K562 (cell line): ENCODE measurements around the gene RCBTB1. TPM values are rescaled to one million over a fixed set of nuclear protein-coding genes. Genes with fewer than 3 reads are reported as not detected.

Experiments
- ATAC-seq: fragments of 200-7000 bp; cut with Tn5 transposase; 3 replicates; pipeline ENCODE4 v1.9.1; 2020; ENCODE audit warnings: moderate library complexity
- BruUV-seq: library from RNA; stranded (reverse); fragments of 400-500 nt; replicated peaks from 2 replicates; lab custom pipeline; 2021; lab: Mats Ljungman, UMichigan
- CTCF ChIA-PET: fragments of 300-600 bp; formaldehyde crosslinking; extraction: SDS; loops from one replicate; lab custom pipeline; 2021; ENCODE audit warnings: low intra/inter-chr PET ratio; lab: Yijun Ruan, JAX
- POLR2A ChIA-PET: fragments of 300-600, 350-650 bp; sonication (Branson Sonifier 250); formaldehyde crosslinking; extraction: SDS; loops from one replicate; lab custom pipeline; 2021; ENCODE audit warnings: antibody characterized with exemption, inconsistent platforms; lab: Yijun Ruan, JAX
- DNase-seq, 4 experiments: peaks; one replicate each; pipeline versions ENCODE4 v3.0.0 to v3.0.0-alpha.2; 2011 to 2018; ENCODE audit warnings: low spot score in 3 of 4, mixed read lengths in 3 of 4; ENCODE audit errors: extremely low read depth in 1 of 4
- FAIRE-seq: peaks from 2 replicates; lab custom pipeline; 2011; peaks lifted over from hg19 to GRCh38; lab: Jason Lieb, UNC
- H2AFZ ChIP-seq: 2 replicates; pipeline ENCODE4 v1.6.0; 2011; ENCODE audit warnings: low read depth, low read length, control low read depth, inconsistent platforms
- H3K27ac ChIP-seq: fragments of 200-600 bp; 3 replicates; pipeline ENCODE4 v1.8.0; 2011; ENCODE audit warnings: low read depth, mild to moderate bottlenecking, control low read depth, inconsistent platforms, low read length, moderate library complexity, mixed read lengths; ENCODE audit errors: extremely low read depth
- H3K27me3 ChIP-seq, 2 experiments: fragments of 300-600 bp in 1 of 2; 2 replicates in 1 of 2; 3 replicates in 1 of 2; pipeline versions ENCODE4 v1.6.0 to v1.8.0; 2011; ENCODE audit warnings: inconsistent platforms in 2 of 2, low read length in 2 of 2, mild to moderate bottlenecking in 1 of 2, mixed read lengths in 1 of 2, moderate library complexity in 1 of 2; ENCODE audit not compliant: control insufficient read depth in 2 of 2, insufficient read depth in 2 of 2
- H3K36me3 ChIP-seq: fragments of 300-600 bp; 3 replicates; pipeline ENCODE4 v1.8.0; 2011; ENCODE audit warnings: mild to moderate bottlenecking, low read length, inconsistent platforms; ENCODE audit not compliant: control insufficient read depth, insufficient read depth
- H3K4me1 ChIP-seq, 2 experiments: fragments of 200-600 bp in 1 of 2; replicated peaks in 1 of 2; 2 replicates in 1 of 2; 3 replicates in 1 of 2; pipeline versions ENCODE4 v1.5.1 to v1.8.0; 2011; ENCODE audit warnings: inconsistent platforms in 2 of 2, low read length in 2 of 2, mild to moderate bottlenecking in 1 of 2, mixed read lengths in 1 of 2, moderate library complexity in 1 of 2; ENCODE audit not compliant: control insufficient read depth in 2 of 2, insufficient read depth in 2 of 2
- H3K4me2 ChIP-seq: 2 replicates; pipeline ENCODE4 v1.6.1; 2011; ENCODE audit warnings: low read length, control low read depth, inconsistent platforms, mixed read lengths; ENCODE audit not compliant: insufficient read depth
- H3K4me3 ChIP-seq: fragments of 200-600 bp; sonication (generic), shearing (Covaris generic); 2 replicates; pipeline ENCODE4 v1.5.1; 2016; ENCODE audit warnings: control low read depth, inconsistent platforms
- H3K79me2 ChIP-seq: fragments of 200-600 bp; 3 replicates; pipeline ENCODE4 v1.8.0; 2011; ENCODE audit warnings: low read length, inconsistent platforms; ENCODE audit not compliant: control insufficient read depth, insufficient read depth
- H3K9ac ChIP-seq, 2 experiments: 2 replicates each; pipeline versions ENCODE4 v1.6.0 to v1.6.1; 2011; ENCODE audit warnings: low read depth in 2 of 2, low read length in 2 of 2, control low read depth in 1 of 2, inconsistent platforms in 1 of 2, mild to moderate bottlenecking in 1 of 2, mixed read lengths in 1 of 2; ENCODE audit not compliant: insufficient read depth in 1 of 2
- H3K9me1 ChIP-seq: one replicate; pipeline ENCODE4 v1.6.0; 2011; ENCODE audit warnings: inconsistent platforms, mild to moderate bottlenecking, low read length, moderate library complexity; ENCODE audit not compliant: control insufficient read depth, insufficient read depth
- H3K9me3 ChIP-seq: replicated peaks from 2 replicates; pipeline ENCODE4 v1.5.1; 2011; ENCODE audit warnings: low read depth, low read length, inconsistent platforms; ENCODE audit not compliant: control insufficient read depth, insufficient read depth
- H4K20me1 ChIP-seq: replicated peaks from 2 replicates; pipeline ENCODE4 v1.6.1; 2011; ENCODE audit warnings: low read length, inconsistent platforms, mixed read lengths; ENCODE audit not compliant: control insufficient read depth, insufficient read depth
- C11orf30 ChIP-seq: fragments of 450-650 bp; IDR thresholded peaks from 2 replicates; pipeline ENCODE4 v1.6.1; 2016; ENCODE audit warnings: low read depth, mild to moderate bottlenecking
- GTF2E2 ChIP-seq: fragments of 200-800 bp; sonication (Bioruptor generic); IDR thresholded peaks from 2 replicates; pipeline ENCODE4 v1.6.1; 2016; ENCODE audit warnings: missing genetic modification characterization, missing compliant biosample characterization
- LCOR ChIP-seq: sonication (generic); formaldehyde crosslinking; IDR thresholded peaks from 2 replicates; pipeline ENCODE4 v1.8.0; 2022; ENCODE audit warnings: mild to moderate bottlenecking, missing genetic modification reagents
- POU5F1 ChIP-seq: fragments of 150-350 bp; IDR thresholded peaks from 2 replicates; pipeline ENCODE4 v1.6.1; 2014; ENCODE audit warnings: borderline replicate concordance, low read length, low read depth, mild to moderate bottlenecking; ENCODE audit not compliant: partially characterized antibody
- TCF3 ChIP-seq: sonication (generic); formaldehyde crosslinking; IDR thresholded peaks from 2 replicates; pipeline ENCODE4 v1.4.0; 2020; ENCODE audit warnings: mild to moderate bottlenecking, missing genetic modification reagents
- THRAP3 ChIP-seq: fragments of 450-650 bp; IDR thresholded peaks from 2 replicates; pipeline ENCODE4 v1.6.1; 2016; ENCODE audit warnings: mild to moderate bottlenecking, inconsistent platforms, borderline replicate concordance
- ZNF717 ChIP-seq: fragments of 250-450 bp; sonication (Bioruptor Pico); IDR thresholded peaks from 2 replicates; pipeline ENCODE4 v1.5.0; 2021
- WGBS: fragments of 100-300 bp; shearing (Covaris generic); methylation state at CpG from one replicate; pipeline ENCODE4 v1.1.6; 2016; ENCODE audit warnings: low coverage, mixed read lengths; ENCODE audit not compliant: insufficient coverage; ENCODE audit errors: missing lambda C conversion rate; 5-methylcytosine and 5-hydroxymethylcytosine counted together
- in situ Hi-C: fragments of 300-500 bp; cut with MboI; formaldehyde crosslinking; loops from 4 replicates; pipeline ENCODE4 v1.15.0; 2018; ENCODE audit warnings: inconsistent platforms, mixed read lengths
- intact Hi-C: fragments of 100-400 bp; cut with micrococcal nuclease; formaldehyde crosslinking; loops from 2 replicates; pipeline ENCODE4 v1.14.2; 2022
- polyA plus RNA-seq, 8 experiments: library from polyadenylated mRNA; depleted of rRNA in 4 of 8; stranded (reverse) in 5 of 8; unstranded in 3 of 8; fragments of >200 nt; fragmentation: Nextera tagmentation in 2 of 8; fragmentation: Illumina TruSeq in 1 of 8; extraction: Ambion mirVana in 2 of 8; extraction: Trizol in 1 of 8; gene quantifications; 2 replicates each; pipeline versions ENCODE4 v1.2.1 to v1.2.3, GENCODE V29; 2011 to 2014; ENCODE audit warnings: inconsistent platforms in 1 of 8, missing spikeins in 1 of 8
- total RNA-seq, 7 experiments: library from RNA; depleted of rRNA in 6 of 7; stranded (reverse); fragments of >200 nt in 6 of 7; fragmentation: Illumina TruSeq in 2 of 7; extraction: Trizol in 2 of 7; gene quantifications; 2 replicates each; pipeline versions ENCODE4 v1.2.1 to v1.2.3, GENCODE V29; 2011 to 2021; ENCODE audit warnings: low replicate concordance in 1 of 7

RCBTB1 gene
- total and polyA plus RNA-seq, 9 of the 15 experiments (the other 6 are each of a cell fraction or from before 2014, with no cell fraction given), result 4.0 to 11.3 (median 8.4) TPM

- H3K9me1 ChIP-seq, result no peaks in the 10 kb centered on the region
- FAIRE-seq (no peak), DNase-seq (no peak), ATAC-seq (no peak)
- no peak overlapping the region for H3K27ac ChIP-seq
- TF ChIP-seq THRAP3 (no peak), GTF2E2 (tag) (no peak), C11orf30 (no peak), POU5F1 (no peak), LCOR (CRISPR knock-in tag) (no peak), ZNF717 (no peak), TCF3 (CRISPR knock-in tag) (no peak)
- H3K9me3 ChIP-seq, result no peaks in the 10 kb centered on the region; the same call in 1 of the 2 replicates
- ChIA-PET CTCF (no interaction called here), POLR2A (no interaction called here)
- no peak overlapping the region for H2AFZ ChIP-seq
- H3K27me3 ChIP-seq, result no peaks in the 10 kb centered on the region
- no peaks in the 10 kb centered on the region for H3K79me2 ChIP-seq
- no peak overlapping the region for H3K9ac ChIP-seq
- intact Hi-C loops (no loop called here), in situ Hi-C loops (no loop called here)
- no peak overlapping the region for H3K4me2 ChIP-seq
- BruUV-seq, result no TSS peak
- H3K36me3 ChIP-seq, result peaks cover 18% of the 10 kb centered on the region; the same call in 2 of the 3 replicates
- H3K4me1 ChIP-seq, result no peaks in the 10 kb centered on the region
- WGBS, result 88% methylated on average over 2 of the region's 2 CpGs
- no peaks in the 10 kb centered on the region for H4K20me1 ChIP-seq
- H3K4me3 ChIP-seq, result no peak overlapping the region
Observed at GRCh38 chr13:49488563-49488962, 96.8 kb downstream of the RCBTB1 start.

Other genes with a start within 250 kb of the RCBTB1 start
- 1.1 and 1.3 TPM in 2 replicates for gene CAB39L, start 141.5 kb downstream of the RCBTB1 start, total RNA-seq (2014; rRNA removed)
- 2.5 and 2.6 TPM in 2 replicates for gene CAB39L, start 141.5 kb downstream of the RCBTB1 start, total RNA-seq (2014; rRNA removed; fragmentation: Illumina TruSeq; extraction: Trizol)
- gene CAB39L, start 141.5 kb downstream of the RCBTB1 start, total RNA-seq (2015; rRNA removed; fragmentation: Illumina TruSeq; extraction: Trizol), result 2.6 and 2.8 TPM in 2 replicates
- gene CAB39L, start 141.5 kb downstream of the RCBTB1 start, total RNA-seq (2021), result 1.4 and 1.5 TPM in 2 replicates
- gene CAB39L, start 141.5 kb downstream of the RCBTB1 start, polyA plus RNA-seq (2011; rRNA removed), result 0.74 and 4.2 TPM in 2 replicates
- gene CAB39L, start 141.5 kb downstream of the RCBTB1 start, polyA plus RNA-seq (2014; fragmentation: Illumina TruSeq; extraction: Trizol), result 2.1 and 2.9 TPM in 2 replicates
- 1 to 10 TPM; 2.9 to 3.0 TPM for gene CAB39L, start 141.5 kb downstream of the RCBTB1 start, polyA plus RNA-seq (2014; fragmentation: Nextera tagmentation; extraction: Ambion mirVana)
- gene CAB39L, start 141.5 kb downstream of the RCBTB1 start, polyA plus RNA-seq (2014; rRNA removed), result 1.7 and 2.2 TPM in 2 replicates
- 4.0 TPM in 2 replicates for gene SETDB2, start 141.3 kb downstream of the RCBTB1 start, total RNA-seq (2014; rRNA removed)
- 8.9 and 9.3 TPM in 2 replicates for gene SETDB2, start 141.3 kb downstream of the RCBTB1 start, total RNA-seq (2014; rRNA removed; fragmentation: Illumina TruSeq; extraction: Trizol)
- gene SETDB2, start 141.3 kb downstream of the RCBTB1 start, total RNA-seq (2015; rRNA removed; fragmentation: Illumina TruSeq; extraction: Trizol), result 7.5 and 8.6 TPM in 2 replicates
- 6.1 and 6.8 TPM in 2 replicates for gene SETDB2, start 141.3 kb downstream of the RCBTB1 start, total RNA-seq (2021)
- gene SETDB2, start 141.3 kb downstream of the RCBTB1 start, polyA plus RNA-seq (2011; rRNA removed), result 6.7 and 9.0 TPM in 2 replicates
- gene SETDB2, start 141.3 kb downstream of the RCBTB1 start, polyA plus RNA-seq (2014; fragmentation: Illumina TruSeq; extraction: Trizol), result 6.6 and 8.0 TPM in 2 replicates
- gene SETDB2, start 141.3 kb downstream of the RCBTB1 start, polyA plus RNA-seq (2014; fragmentation: Nextera tagmentation; extraction: Ambion mirVana), result 1 to 10 TPM; 1.0 to 1.6 TPM
- 5.1 and 5.5 TPM in 2 replicates for gene SETDB2, start 141.3 kb downstream of the RCBTB1 start, polyA plus RNA-seq (2014; rRNA removed)
- 4.0 and 4.3 TPM in 2 replicates for gene PHF11, start 89.6 kb downstream of the RCBTB1 start, total RNA-seq (2014; rRNA removed)
- 5.3 and 6.3 TPM in 2 replicates for gene PHF11, start 89.6 kb downstream of the RCBTB1 start, total RNA-seq (2014; rRNA removed; fragmentation: Illumina TruSeq; extraction: Trizol)
- 5.5 and 5.9 TPM in 2 replicates for gene PHF11, start 89.6 kb downstream of the RCBTB1 start, total RNA-seq (2015; rRNA removed; fragmentation: Illumina TruSeq; extraction: Trizol)
- gene PHF11, start 89.6 kb downstream of the RCBTB1 start, total RNA-seq (2021), result 6.0 and 7.3 TPM in 2 replicates
- gene PHF11, start 89.6 kb downstream of the RCBTB1 start, polyA plus RNA-seq (2011; rRNA removed), result 4.1 and 4.8 TPM in 2 replicates
- gene PHF11, start 89.6 kb downstream of the RCBTB1 start, polyA plus RNA-seq (2014; fragmentation: Illumina TruSeq; extraction: Trizol), result 6.5 and 7.0 TPM in 2 replicates
- 1 to 10 TPM; 1.9 to 2.2 TPM for gene PHF11, start 89.6 kb downstream of the RCBTB1 start, polyA plus RNA-seq (2014; fragmentation: Nextera tagmentation; extraction: Ambion mirVana)
- 3.7 and 7.0 TPM in 2 replicates for gene PHF11, start 89.6 kb downstream of the RCBTB1 start, polyA plus RNA-seq (2014; rRNA removed)
- gene ARL11, start 42.9 kb upstream of the RCBTB1 start, total RNA-seq (2014; rRNA removed), result 0.45 TPM in 2 replicates
- gene ARL11, start 42.9 kb upstream of the RCBTB1 start, total RNA-seq (2014; rRNA removed; fragmentation: Illumina TruSeq; extraction: Trizol), result 0.36 and 0.38 TPM in 2 replicates
- 0.68 and 0.87 TPM in 2 replicates for gene ARL11, start 42.9 kb upstream of the RCBTB1 start, total RNA-seq (2015; rRNA removed; fragmentation: Illumina TruSeq; extraction: Trizol)
- 0.45 and 0.84 TPM in 2 replicates for gene ARL11, start 42.9 kb upstream of the RCBTB1 start, total RNA-seq (2021)
- gene ARL11, start 42.9 kb upstream of the RCBTB1 start, polyA plus RNA-seq (2011; rRNA removed), result 0.33 and 0.38 TPM in 2 replicates
- gene ARL11, start 42.9 kb upstream of the RCBTB1 start, polyA plus RNA-seq (2014; fragmentation: Illumina TruSeq; extraction: Trizol), result 0.53 and 0.56 TPM in 2 replicates
- under 1 TPM; 0.18 to 0.20 TPM for gene ARL11, start 42.9 kb upstream of the RCBTB1 start, polyA plus RNA-seq (2014; fragmentation: Nextera tagmentation; extraction: Ambion mirVana)
- 0.73 and 0.77 TPM in 2 replicates for gene ARL11, start 42.9 kb upstream of the RCBTB1 start, polyA plus RNA-seq (2014; rRNA removed)
- gene EBPL, start 105.9 kb upstream of the RCBTB1 start, total RNA-seq (2014; rRNA removed), result 55.2 and 60.9 TPM in 2 replicates
- 44.0 and 44.6 TPM in 2 replicates for gene EBPL, start 105.9 kb upstream of the RCBTB1 start, total RNA-seq (2014; rRNA removed; fragmentation: Illumina TruSeq; extraction: Trizol)
- gene EBPL, start 105.9 kb upstream of the RCBTB1 start, total RNA-seq (2015; rRNA removed; fragmentation: Illumina TruSeq; extraction: Trizol), result 33.2 and 34.9 TPM in 2 replicates
- 40.8 and 49.0 TPM in 2 replicates for gene EBPL, start 105.9 kb upstream of the RCBTB1 start, total RNA-seq (2021)
- gene EBPL, start 105.9 kb upstream of the RCBTB1 start, polyA plus RNA-seq (2011; rRNA removed), result 58.2 and 68.3 TPM in 2 replicates
- gene EBPL, start 105.9 kb upstream of the RCBTB1 start, polyA plus RNA-seq (2014; fragmentation: Illumina TruSeq; extraction: Trizol), result 33.4 and 43.0 TPM in 2 replicates
- gene EBPL, start 105.9 kb upstream of the RCBTB1 start, polyA plus RNA-seq (2014; fragmentation: Nextera tagmentation; extraction: Ambion mirVana), result 1 to 10 TPM; 5.2 to 8.5 TPM
- 64.7 and 71.4 TPM in 2 replicates for gene EBPL, start 105.9 kb upstream of the RCBTB1 start, polyA plus RNA-seq (2014; rRNA removed)
- gene KPNA3, start 207.1 kb upstream of the RCBTB1 start, total RNA-seq (2014; rRNA removed), result 8.5 and 8.9 TPM in 2 replicates
- 17.8 and 19.9 TPM in 2 replicates for gene KPNA3, start 207.1 kb upstream of the RCBTB1 start, total RNA-seq (2014; rRNA removed; fragmentation: Illumina TruSeq; extraction: Trizol)
- 15.7 and 15.8 TPM in 2 replicates for gene KPNA3, start 207.1 kb upstream of the RCBTB1 start, total RNA-seq (2015; rRNA removed; fragmentation: Illumina TruSeq; extraction: Trizol)
- gene KPNA3, start 207.1 kb upstream of the RCBTB1 start, total RNA-seq (2021), result 19.9 and 21.3 TPM in 2 replicates
- 10.0 and 17.9 TPM in 2 replicates for gene KPNA3, start 207.1 kb upstream of the RCBTB1 start, polyA plus RNA-seq (2011; rRNA removed)
- 19.7 and 23.4 TPM in 2 replicates for gene KPNA3, start 207.1 kb upstream of the RCBTB1 start, polyA plus RNA-seq (2014; fragmentation: Illumina TruSeq; extraction: Trizol)
- 10 to 100 TPM in 1 of 2 experiments, 1 to 10 TPM in 1; 10.0 to 11.0 TPM for gene KPNA3, start 207.1 kb upstream of the RCBTB1 start, polyA plus RNA-seq (2014; fragmentation: Nextera tagmentation; extraction: Ambion mirVana)
- 10.7 and 10.8 TPM in 2 replicates for gene KPNA3, start 207.1 kb upstream of the RCBTB1 start, polyA plus RNA-seq (2014; rRNA removed)